Activated T-helper 9 cell treated with anti-CD3 and anti-CD28 coated beads, Interleukin-2, amount 50 U/mL, for 16 hours (primary cell): ENCODE results near the gene TBX21.
"Not testable (repeated sequence)": the region's sequence is repeated elsewhere in the genome, so short reads cannot be mapped to it uniquely, and the experiment has no call there.

Source experiments
- DNase-seq: peaks from one replicate; pipeline ENCODE4 v3.0.0-alpha.2; 2020; ENCODE audit warnings: low read depth

Gene TBX21

GRCh38 chr17:47732399-47733046 lies 513 bp upstream of the TBX21 start:
- DNase-seq: no peak

DNA sequence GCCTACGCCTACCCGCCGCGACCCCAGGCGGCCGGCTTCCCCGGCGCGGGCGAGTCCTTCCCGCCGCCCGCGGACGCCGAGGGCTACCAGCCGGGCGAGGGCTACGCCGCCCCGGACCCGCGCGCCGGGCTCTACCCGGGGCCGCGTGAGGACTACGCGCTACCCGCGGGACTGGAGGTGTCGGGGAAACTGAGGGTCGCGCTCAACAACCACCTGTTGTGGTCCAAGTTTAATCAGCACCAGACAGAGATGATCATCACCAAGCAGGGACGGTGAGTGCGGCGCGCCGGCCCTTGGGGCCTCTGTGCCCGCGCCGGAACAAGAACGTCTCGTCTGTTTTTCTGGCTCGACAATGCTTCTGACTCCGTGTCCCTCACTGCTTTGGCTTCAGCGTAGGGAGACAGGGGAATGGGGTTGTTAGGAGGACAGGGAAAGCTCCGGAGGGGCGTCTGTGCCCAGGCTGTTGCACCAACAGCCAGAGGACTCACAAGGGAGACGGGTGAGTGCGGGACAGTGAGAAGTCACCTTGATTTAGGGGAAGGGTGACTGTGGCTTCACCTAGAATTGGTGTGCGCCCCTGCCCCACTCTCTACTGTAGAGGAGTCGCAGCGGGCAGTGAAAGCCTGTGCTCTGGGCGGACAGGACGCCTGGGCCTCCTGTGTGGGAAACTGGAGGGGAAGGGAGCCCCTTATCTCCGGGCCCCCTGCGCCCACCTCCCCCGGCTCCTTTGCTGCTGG lies 806 bp downstream of the TBX21 start:
- DNase-seq: no peak

GRCh38 chr17:47735139-47735464 lies 2.1 kb downstream of the TBX21 start:
- DNase-seq: no peak

DNA sequence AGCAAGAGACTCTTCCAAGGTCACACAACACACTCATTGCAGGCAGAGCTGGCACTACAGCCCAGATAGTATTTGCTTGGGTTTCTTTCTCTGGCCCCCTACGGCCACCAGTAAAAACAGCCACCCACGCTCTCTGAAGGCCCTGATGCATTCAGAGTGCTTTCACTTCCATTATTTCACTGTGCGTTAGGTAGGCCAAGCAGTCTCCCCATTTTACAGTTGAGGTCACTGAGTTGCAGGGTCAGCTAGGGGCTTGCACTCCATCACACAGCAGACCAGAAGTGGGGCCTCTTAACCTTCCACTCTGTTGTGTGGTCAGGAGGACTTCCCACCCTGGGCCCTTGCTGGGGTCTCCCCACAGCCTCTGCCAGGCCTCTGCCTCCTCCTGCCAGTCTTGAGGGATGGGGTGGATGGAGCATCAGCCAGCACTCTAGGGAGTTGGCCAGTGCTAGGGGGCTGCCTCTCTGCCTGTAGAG lies 2.5 kb downstream of the TBX21 start:
- DNase-seq: no peak

- no peak for DNase-seq
Measured at GRCh38 chr17:47736501-47737495, 3.8 kb downstream of the TBX21 start.

GRCh38 chr17:47738178-47738577 lies 5.1 kb downstream of the TBX21 start:
- no peak for DNase-seq

GRCh38 chr17:47739150-47739549 lies 6.1 kb downstream of the TBX21 start:
- DNase-seq: no peak

GRCh38 chr17:47739945-47740344 lies 6.9 kb downstream of the TBX21 start:
- not testable (repeated sequence) for DNase-seq

DNA sequence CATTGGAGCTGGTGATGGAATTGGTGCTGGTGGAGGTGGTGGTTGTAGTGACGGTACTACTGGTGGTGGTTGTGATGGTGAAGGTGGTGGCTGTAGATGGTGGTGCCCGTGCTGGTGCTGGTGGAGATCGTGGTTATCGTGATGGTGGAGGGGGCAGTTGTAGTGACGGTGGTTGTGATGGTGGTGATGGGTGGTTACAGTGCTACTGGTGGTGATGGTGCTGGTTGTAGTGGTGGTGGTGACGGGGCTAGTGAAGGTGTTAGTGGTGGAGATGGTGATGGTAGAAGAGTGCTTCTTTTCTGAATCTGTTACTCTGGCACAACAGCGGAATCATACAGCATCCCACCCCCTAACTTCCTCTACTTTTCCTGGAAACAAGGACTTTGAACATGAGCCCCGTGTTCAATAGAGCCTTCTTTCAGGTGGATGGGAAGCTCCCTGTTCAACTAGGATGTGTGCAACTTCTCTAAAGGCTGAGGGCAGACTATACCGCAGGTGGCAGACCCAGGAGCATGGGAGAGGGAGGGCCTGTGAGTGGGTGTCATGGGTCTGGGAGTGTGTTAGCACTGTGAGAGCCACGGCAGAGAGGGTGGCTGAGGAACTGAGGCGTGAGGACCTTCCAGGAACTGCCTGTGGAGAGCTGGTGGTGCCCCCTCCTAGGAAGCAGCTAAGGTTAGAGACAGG lies 8.2 kb downstream of the TBX21 start:
- DNase-seq: no peak

GRCh38 chr17:47741793-47742145 lies 8.7 kb downstream of the TBX21 start:
- no peak for DNase-seq

- no peak for DNase-seq
Measured at GRCh38 chr17:47742319-47743181, 9.5 kb downstream of the TBX21 start.

GRCh38 chr17:47744168-47745036 lies 11.4 kb downstream of the TBX21 start:
- no peak for DNase-seq

- DNase-seq: no peak
Measured at GRCh38 chr17:47745037-47745380, 12.0 kb downstream of the TBX21 start.

- DNase-seq: no peak
Measured at GRCh38 chr17:47751471-47751870, 18.4 kb downstream of the TBX21 start.

- DNase-seq: no peak
Measured at GRCh38 chr17:47757386-47757785, 24.4 kb downstream of the TBX21 start.

GRCh38 chr17:47760409-47761140 lies 27.5 kb downstream of the TBX21 start:
- no peak for DNase-seq

- no peak for DNase-seq
Measured at GRCh38 chr17:47762728-47763127, 29.7 kb downstream of the TBX21 start.

DNA sequence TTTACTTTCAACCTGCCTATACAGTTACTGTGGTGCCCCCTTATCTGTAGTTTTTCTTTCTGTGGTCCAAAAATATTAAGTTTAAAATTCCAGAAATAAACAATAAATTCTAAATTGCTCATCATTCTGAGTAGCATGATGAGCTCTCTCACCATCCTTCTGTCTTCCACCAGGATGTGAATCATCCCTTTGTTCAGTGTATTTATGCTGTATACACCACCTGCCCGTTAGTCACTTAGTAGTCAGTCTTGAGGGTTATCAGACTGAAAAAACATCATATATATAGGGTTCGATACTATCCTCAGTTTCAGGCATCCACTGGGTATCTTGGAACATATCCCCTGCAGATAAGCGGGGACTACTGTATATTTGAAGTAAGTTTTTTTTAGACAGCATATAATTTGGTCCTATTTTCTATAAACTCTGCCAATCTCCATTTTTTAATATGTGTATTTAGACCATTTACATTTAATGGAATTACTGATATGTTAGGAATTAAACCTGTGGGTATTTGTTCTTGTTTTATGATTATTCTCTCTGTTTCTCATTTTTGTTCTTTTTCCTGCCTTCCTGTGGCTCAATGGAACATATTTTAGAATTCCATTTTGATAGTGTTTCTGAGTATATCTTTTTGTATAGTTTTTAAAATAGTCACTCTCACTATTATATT lies 31.0 kb downstream of the TBX21 start:
- no peak for DNase-seq

- DNase-seq: not testable (repeated sequence)
Measured at GRCh38 chr17:47773649-47774048, 40.6 kb downstream of the TBX21 start.
